Fibroblast of lung (primary cell): Measurements from ENCODE around the gene SULT1C2.

Experiments used
- EZH2 ChIP-seq: IDR thresholded peaks from 2 replicates; pipeline ENCODE4 v1.5.1; 2012; ENCODE audit warnings: low read length, control low read depth, mild to moderate bottlenecking; ENCODE audit errors: missing control alignments
- TF ChIP-seq, protein P1 (sequence below), 2 donors: IDR thresholded peaks in 1 of 2; conservative IDR thresholded peaks in 1 of 2; 1 replicate in 1 of 2; 2 replicates in 1 of 2; pipeline ENCODE4 v1.5.1; 2011 to 2012; ENCODE audit warnings: low read length in 2 of 2, control low read depth in 1 of 2, inconsistent platforms in 1 of 2, low read depth in 1 of 2, mild to moderate bottlenecking in 1 of 2

DNA sequence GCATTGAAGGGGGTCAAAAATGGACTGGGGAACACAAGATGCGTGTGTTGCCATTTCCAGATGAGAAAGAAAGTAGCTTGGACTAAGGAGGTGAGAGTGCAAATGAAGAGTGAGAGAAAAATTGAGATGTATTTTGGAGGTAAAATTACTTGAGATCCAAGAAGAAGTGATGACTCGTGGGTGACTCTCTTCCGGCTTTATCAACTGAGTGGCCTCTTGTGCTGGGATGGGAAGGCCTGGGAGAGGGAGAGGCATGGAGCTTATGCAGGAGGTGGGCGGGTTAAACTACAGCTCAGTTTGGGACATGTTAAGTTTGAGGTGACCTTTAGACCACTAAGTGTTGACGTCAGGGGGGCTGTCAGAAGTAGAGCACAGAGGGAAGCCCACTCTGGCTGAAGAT, 34.9 kb downstream of the SULT1C2 start:
- TF ChIP-seq, protein P1, sequence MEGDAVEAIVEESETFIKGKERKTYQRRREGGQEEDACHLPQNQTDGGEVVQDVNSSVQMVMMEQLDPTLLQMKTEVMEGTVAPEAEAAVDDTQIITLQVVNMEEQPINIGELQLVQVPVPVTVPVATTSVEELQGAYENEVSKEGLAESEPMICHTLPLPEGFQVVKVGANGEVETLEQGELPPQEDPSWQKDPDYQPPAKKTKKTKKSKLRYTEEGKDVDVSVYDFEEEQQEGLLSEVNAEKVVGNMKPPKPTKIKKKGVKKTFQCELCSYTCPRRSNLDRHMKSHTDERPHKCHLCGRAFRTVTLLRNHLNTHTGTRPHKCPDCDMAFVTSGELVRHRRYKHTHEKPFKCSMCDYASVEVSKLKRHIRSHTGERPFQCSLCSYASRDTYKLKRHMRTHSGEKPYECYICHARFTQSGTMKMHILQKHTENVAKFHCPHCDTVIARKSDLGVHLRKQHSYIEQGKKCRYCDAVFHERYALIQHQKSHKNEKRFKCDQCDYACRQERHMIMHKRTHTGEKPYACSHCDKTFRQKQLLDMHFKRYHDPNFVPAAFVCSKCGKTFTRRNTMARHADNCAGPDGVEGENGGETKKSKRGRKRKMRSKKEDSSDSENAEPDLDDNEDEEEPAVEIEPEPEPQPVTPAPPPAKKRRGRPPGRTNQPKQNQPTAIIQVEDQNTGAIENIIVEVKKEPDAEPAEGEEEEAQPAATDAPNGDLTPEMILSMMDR (conservative IDR thresholded peaks at IDR 0.05 in 1 of 2, IDR thresholded peaks at IDR 0.05 in 1 of 2; ENCODE audit: low read depth in 1 of 2, low read length in 2 of 2) = no peak
- no peak for TF ChIP-seq EZH2
